NT2/D1 (cell line): ENCODE results near the gene REEP3.

ENCODE experiments used
- DNase-seq: peaks from one replicate; pipeline ENCODE4 v3.0.0-alpha.2; 2011; ENCODE audit warnings: low read depth, low spot score
- H3K27me3 ChIP-seq: 2 replicates; pipeline ENCODE4 v1.6.0; 2011; ENCODE audit warnings: mild to moderate bottlenecking; ENCODE audit not compliant: insufficient read length, insufficient read depth
- H3K36me3 ChIP-seq: 2 replicates; pipeline ENCODE4 v1.6.1; 2011; ENCODE audit warnings: mild to moderate bottlenecking, low read length, mixed read lengths; ENCODE audit not compliant: insufficient read depth, insufficient read length
- H3K4me1 ChIP-seq: 2 replicates; pipeline ENCODE4 v1.5.1; 2011; ENCODE audit not compliant: insufficient read depth, insufficient read length
- H3K4me3 ChIP-seq: 2 replicates; pipeline ENCODE4 v1.5.1; 2011; ENCODE audit warnings: low read depth; ENCODE audit not compliant: insufficient read length
- H3K9ac ChIP-seq: 2 replicates; pipeline ENCODE4 v1.6.0; 2011; ENCODE audit warnings: low read depth; ENCODE audit not compliant: insufficient read length
- H3K9me3 ChIP-seq: 2 replicates; pipeline ENCODE4 v1.5.1; 2011; ENCODE audit warnings: mild to moderate bottlenecking, low read length; ENCODE audit not compliant: insufficient read depth
- SUZ12 ChIP-seq: IDR thresholded peaks from 2 replicates; pipeline ENCODE4 v1.6.1; 2011; ENCODE audit not compliant: insufficient read length, insufficient read depth; ENCODE audit errors: extremely low read depth
- YY1 ChIP-seq: IDR thresholded peaks from 2 replicates; pipeline ENCODE4 v1.6.1; 2011; ENCODE audit not compliant: insufficient read length, insufficient read depth
- ZNF274 ChIP-seq: IDR thresholded peaks from 2 replicates; pipeline ENCODE4 v1.6.1; 2011; ENCODE audit warnings: mild to moderate bottlenecking, low read depth, low read length

The REEP3 gene

DNA sequence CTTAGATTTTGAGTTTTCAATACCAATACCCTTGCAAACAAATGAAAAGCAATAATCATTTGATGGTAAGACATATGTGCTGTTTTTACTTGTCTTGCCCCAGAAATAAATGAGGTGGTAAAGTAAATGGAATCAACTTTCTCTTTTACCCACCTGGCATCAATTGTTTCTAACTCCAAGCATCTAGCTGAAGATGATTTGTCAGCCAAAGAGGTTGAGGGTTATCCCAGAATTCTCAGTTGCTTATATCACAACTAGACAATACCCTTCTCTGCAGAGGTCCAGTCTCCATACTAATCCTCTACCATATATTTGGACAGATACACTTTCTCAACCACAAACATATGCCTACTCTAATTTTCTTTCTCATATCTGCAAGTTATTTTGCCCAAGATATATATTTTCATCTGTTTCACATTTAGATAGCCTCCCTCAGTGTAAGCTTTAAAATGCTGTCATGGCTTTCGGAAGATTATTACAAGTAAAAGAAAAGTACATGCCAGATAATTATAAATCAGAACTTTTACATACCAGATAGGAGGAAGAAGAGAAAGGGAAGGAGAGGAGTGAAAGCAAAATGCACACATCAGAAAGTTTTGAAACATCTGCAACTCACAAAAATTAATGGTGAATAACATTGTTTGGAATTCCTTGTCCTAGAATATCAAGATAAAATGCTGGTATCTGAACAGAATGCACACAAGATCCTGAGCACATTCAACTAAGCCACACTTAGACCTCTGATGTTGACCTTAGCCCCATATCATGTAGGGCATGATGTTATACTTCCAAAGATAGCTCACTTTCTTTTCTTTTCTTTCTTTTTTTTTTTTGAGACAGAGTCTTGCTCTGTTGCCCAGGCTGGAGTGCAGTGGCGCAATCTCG is 146.6 kb downstream of the REEP3 start:
- no peak for DNase-seq
- Histone ChIP-seq H3K27me3 (no peaks in the 10 kb centered on the region), H3K9ac (no peak overlapping the region), H3K4me3 (no peak overlapping the region), H3K36me3 (no peaks in the 10 kb centered on the region), H3K9me3 (no peaks in the 10 kb centered on the region), H3K4me1 (peaks cover 2% of the 10 kb centered on the region)
- no peak for TF ChIP-seq YY1
- no peak for TF ChIP-seq SUZ12
- TF ChIP-seq ZNF274: no peak

DNA sequence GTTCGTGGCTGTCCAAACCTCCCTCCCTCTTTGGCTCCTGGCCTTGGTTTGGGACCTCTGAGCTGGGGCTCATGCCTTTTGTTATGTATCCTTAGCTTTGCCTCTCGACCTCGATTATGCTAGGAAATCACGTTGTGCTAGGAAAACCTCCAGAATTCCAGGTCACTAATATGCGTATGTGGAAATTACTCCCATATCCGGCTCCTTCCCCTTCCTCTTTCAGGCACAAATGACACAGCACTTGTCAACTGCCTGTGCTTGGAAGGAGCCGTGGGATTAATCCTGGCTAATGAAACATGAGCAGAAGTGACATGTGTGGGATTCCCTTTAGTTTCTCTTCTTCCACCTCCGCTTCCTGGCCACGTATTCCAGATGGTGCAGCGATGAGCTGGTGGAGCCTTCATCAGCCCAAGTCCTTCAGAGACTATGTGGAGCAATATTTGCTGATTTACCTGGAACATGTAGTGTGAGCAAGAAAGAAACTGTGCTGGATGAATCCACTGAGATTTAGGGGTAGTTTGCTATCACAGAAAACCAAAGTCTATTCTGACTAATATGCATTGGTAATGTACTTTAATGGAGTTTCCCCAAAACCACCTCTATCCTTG is 149.2 kb downstream of the REEP3 start:
- H3K9me3 ChIP-seq: no peaks in the 10 kb centered on the region
- H3K27me3 ChIP-seq: no peaks in the 10 kb centered on the region
- no peak overlapping the region for H3K9ac ChIP-seq
- TF ChIP-seq ZNF274: no peak
- TF ChIP-seq YY1: no peak
- no peak for TF ChIP-seq SUZ12
- no peak overlapping the region for H3K4me3 ChIP-seq
- DNase-seq: peak; percentile 55
- peaks cover 2% of the 10 kb centered on the region for H3K4me1 ChIP-seq
- no peaks in the 10 kb centered on the region for H3K36me3 ChIP-seq

DNA sequence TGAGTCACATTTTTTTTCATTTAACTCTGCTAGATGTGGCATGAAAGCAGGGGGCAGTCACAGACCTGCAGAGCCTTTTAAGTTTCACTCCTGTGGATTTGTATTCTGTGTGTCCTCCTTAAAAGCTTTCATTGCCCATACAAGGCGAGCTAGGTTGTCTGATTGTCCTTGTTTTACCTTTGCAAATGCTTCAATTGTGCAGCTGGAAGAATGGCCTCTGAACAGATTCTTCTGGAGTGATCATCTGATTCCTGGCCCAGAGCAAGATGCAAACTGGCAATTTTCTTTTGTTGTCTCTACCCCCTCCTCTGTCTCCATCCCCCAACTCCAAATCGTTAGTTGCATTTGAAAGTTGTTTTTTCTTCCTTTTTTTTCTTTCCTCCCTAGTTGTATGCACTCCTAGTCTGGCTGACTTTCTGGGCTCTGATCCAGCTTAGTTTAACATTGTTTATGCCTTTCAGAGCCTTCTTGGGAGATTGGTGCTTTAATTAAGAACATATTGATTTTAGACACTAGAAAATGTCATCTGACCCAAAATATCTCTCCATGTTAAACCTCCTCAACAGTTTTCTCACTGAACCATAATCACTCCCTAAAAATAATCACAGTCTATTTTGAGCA is 150.2 kb downstream of the REEP3 start:
- TF ChIP-seq ZNF274 (no peak), SUZ12 (no peak), YY1 (no peak)
- no peak overlapping the region for H3K4me3 ChIP-seq
- peak; percentile 13 for DNase-seq

DNA sequence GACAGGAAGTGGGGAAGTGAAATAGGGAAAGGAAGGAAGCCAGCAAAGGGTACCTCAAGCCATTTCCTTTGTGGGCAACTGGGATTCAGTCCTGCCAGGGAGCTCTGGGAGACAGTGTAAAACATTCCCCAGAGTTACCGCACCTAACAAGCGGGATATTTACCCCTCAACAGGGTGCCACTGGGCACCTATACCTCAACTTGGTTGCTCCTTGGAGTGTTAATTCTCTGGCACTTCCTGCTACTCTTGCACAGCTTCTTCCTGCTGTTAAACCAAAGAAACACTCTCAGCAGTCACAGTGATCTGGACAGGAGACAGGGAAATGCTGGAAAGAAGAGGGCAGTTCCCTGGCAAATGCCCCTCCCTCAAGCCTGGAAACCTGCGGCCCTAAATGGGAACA is 151.3 kb downstream of the REEP3 start:
- DNase-seq: no peak
- Histone ChIP-seq H3K27me3 (no peaks in the 10 kb centered on the region), H3K36me3 (no peaks in the 10 kb centered on the region), H3K9ac (no peak overlapping the region), H3K9me3 (no peaks in the 10 kb centered on the region), H3K4me3 (no peak overlapping the region), H3K4me1 (peaks cover 2% of the 10 kb centered on the region)
- TF ChIP-seq YY1 (no peak), SUZ12 (no peak), ZNF274 (no peak)

More for the DNA sequence above, 150.2 kb downstream of the REEP3 start:
- peaks cover 2% of the 10 kb centered on the region for H3K4me1 ChIP-seq
- no peaks in the 10 kb centered on the region for H3K9me3 ChIP-seq
- H3K9ac ChIP-seq: no peak overlapping the region
- no peaks in the 10 kb centered on the region for H3K27me3 ChIP-seq
- no peaks in the 10 kb centered on the region for H3K36me3 ChIP-seq

DNA sequence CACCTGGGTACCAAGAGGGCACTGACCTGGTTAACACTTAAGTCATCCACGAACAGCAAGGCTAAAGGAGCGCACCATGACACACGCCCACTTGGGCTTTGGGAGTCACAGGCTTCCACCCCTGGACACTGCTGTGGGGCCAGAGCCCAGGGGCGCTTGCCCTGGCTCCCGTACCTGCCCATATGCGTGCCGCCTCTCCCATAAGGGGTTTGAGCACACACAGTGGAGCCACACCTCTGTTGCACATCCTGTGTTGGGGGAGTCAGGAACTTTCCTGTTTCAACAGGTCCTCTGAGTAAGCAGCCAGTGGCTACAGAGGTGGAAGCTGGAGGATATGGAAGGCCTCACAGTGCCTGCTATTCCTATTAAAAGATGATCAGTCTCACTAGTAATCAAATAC is 152.0 kb downstream of the REEP3 start:
- TF ChIP-seq ZNF274 (no peak), YY1 (no peak), SUZ12 (no peak)
- Histone ChIP-seq H3K9me3 (no peaks in the 10 kb centered on the region), H3K27me3 (no peaks in the 10 kb centered on the region), H3K4me3 (no peak overlapping the region), H3K36me3 (no peaks in the 10 kb centered on the region), H3K4me1 (peaks cover 2% of the 10 kb centered on the region), H3K9ac (no peak overlapping the region)
- no peak for DNase-seq

DNA sequence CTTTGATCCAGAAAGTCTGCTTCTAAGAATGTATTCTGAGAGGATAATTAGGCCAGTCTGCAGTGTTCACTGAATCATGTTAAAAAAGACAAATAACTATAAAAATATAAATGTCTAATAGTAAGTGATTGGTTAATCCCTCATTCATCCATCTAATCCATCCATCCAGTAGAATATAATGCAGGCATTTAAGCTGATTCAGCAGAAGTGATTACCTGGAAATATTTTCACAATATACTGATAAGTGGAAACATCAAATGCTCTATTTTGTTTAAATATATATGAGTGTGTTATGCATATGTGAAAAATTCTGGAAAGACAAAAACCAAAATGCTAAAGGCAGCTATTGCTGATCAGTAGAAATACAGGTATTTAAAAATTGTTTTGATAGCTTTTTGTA is 152.6 kb downstream of the REEP3 start:
- no peak overlapping the region for H3K4me3 ChIP-seq
- no peaks in the 10 kb centered on the region for H3K9me3 ChIP-seq
- TF ChIP-seq ZNF274 (no peak), SUZ12 (no peak), YY1 (no peak)
- H3K27me3 ChIP-seq: no peaks in the 10 kb centered on the region
- peaks cover 2% of the 10 kb centered on the region for H3K4me1 ChIP-seq
- H3K36me3 ChIP-seq: no peaks in the 10 kb centered on the region
- no peak overlapping the region for H3K9ac ChIP-seq
- DNase-seq: no peak
